Activated T-helper 2 cell treated with anti-CD3 and anti-CD28 coated beads, Interferon-gamma antibody, Interleukin-2, Interleukin-4, amounts not matched to agents 10 μg/mL and 5 μg/mL and 100 μg/mL, durations not matched to agents 14 hours and 24 hours and 36 hours (primary cell): ENCODE data around the gene RSPH10B. TPM values are rescaled to one million over a fixed set of nuclear protein-coding genes. Genes with fewer than 3 reads are reported as not detected.
"Not testable (repeated sequence)": the region's sequence is repeated elsewhere in the genome, so short reads cannot be mapped to it uniquely, and the experiment has no call there.

Source experiments
- DNase-seq: peaks from one replicate; pipeline ENCODE4 v3.0.0; 2021; ENCODE audit warnings: low spot score
- H3K27ac Mint-ChIP-seq: one replicate; pipeline ENCODE4 v1.8.0; 2021; ENCODE audit warnings: mixed read lengths
- H3K27me3 Mint-ChIP-seq: one replicate; pipeline ENCODE4 v1.8.0; 2021; ENCODE audit warnings: low read depth, mixed read lengths
- H3K36me3 Mint-ChIP-seq: one replicate; pipeline ENCODE4 v1.8.0; 2021; ENCODE audit warnings: low read depth, mixed read lengths
- H3K4me1 Mint-ChIP-seq: one replicate; pipeline ENCODE4 v1.8.0; 2021; ENCODE audit warnings: low read depth, mixed read lengths
- H3K4me3 Mint-ChIP-seq: one replicate; pipeline ENCODE4 v1.8.0; 2021; ENCODE audit warnings: low read depth, mild to moderate bottlenecking, moderate library complexity, mixed read lengths
- H3K9me3 Mint-ChIP-seq: one replicate; pipeline ENCODE4 v1.8.0; 2021; ENCODE audit warnings: mixed read lengths
- intact Hi-C: fragments of 100-400 bp; cut with micrococcal nuclease; formaldehyde crosslinking; loops from one replicate; pipeline ENCODE4 v1.15.1; 2023
- total RNA-seq: library from RNA; stranded (reverse); gene quantifications from 2 replicates; pipeline ENCODE4 v1.2.3, GENCODE V29; 2022

RSPH10B gene
- total RNA-seq, 1 donor from 2014 or later: 0.59 TPM

GRCh38 chr7:5979680-5980314 is 9.3 kb upstream of the RSPH10B start:
- H3K4me3 Mint-ChIP-seq, H3K27me3 Mint-ChIP-seq, H3K9me3 Mint-ChIP-seq, H3K27ac Mint-ChIP-seq, DNase-seq, H3K4me1 Mint-ChIP-seq, intact Hi-C loops: not testable (repeated sequence)
- peaks cover 21% of the 10 kb centered on the region for H3K36me3 Mint-ChIP-seq

- H3K9me3 Mint-ChIP-seq, H3K4me1 Mint-ChIP-seq, H3K27me3 Mint-ChIP-seq, H3K4me3 Mint-ChIP-seq, DNase-seq, H3K36me3 Mint-ChIP-seq, H3K27ac Mint-ChIP-seq, intact Hi-C loops: not testable (repeated sequence)
These were observed 3.1 kb upstream of the RSPH10B start for GRCh38 chr7:5973580-5973979.

- H3K36me3 Mint-ChIP-seq, intact Hi-C loops, H3K9me3 Mint-ChIP-seq, H3K27me3 Mint-ChIP-seq, DNase-seq, H3K4me1 Mint-ChIP-seq, H3K4me3 Mint-ChIP-seq, H3K27ac Mint-ChIP-seq: not testable (repeated sequence)
These were observed 6.7 kb downstream of the RSPH10B start for GRCh38 chr7:5963810-5964209.

GRCh38 chr7:5963205-5963604 is 7.3 kb downstream of the RSPH10B start:
- H3K9me3 Mint-ChIP-seq, H3K4me3 Mint-ChIP-seq, H3K36me3 Mint-ChIP-seq, DNase-seq, H3K27ac Mint-ChIP-seq, H3K27me3 Mint-ChIP-seq, H3K4me1 Mint-ChIP-seq, intact Hi-C loops: not testable (repeated sequence)

- H3K9me3 Mint-ChIP-seq, H3K36me3 Mint-ChIP-seq, H3K27ac Mint-ChIP-seq, H3K4me3 Mint-ChIP-seq, H3K27me3 Mint-ChIP-seq, H3K4me1 Mint-ChIP-seq, DNase-seq, intact Hi-C loops: not testable (repeated sequence)
These were observed 35.5 kb downstream of the RSPH10B start for GRCh38 chr7:5934945-5935450.

- H3K4me3 Mint-ChIP-seq, H3K27ac Mint-ChIP-seq, H3K9me3 Mint-ChIP-seq, H3K36me3 Mint-ChIP-seq, H3K27me3 Mint-ChIP-seq, intact Hi-C loops, DNase-seq, H3K4me1 Mint-ChIP-seq: not testable (repeated sequence)
These were observed 38.4 kb downstream of the RSPH10B start for GRCh38 chr7:5931905-5932644.

GRCh38 chr7:5931250-5931649 is 39.2 kb downstream of the RSPH10B start:
- intact Hi-C loops, H3K27ac Mint-ChIP-seq, DNase-seq, H3K36me3 Mint-ChIP-seq, H3K4me3 Mint-ChIP-seq, H3K9me3 Mint-ChIP-seq, H3K4me1 Mint-ChIP-seq, H3K27me3 Mint-ChIP-seq: not testable (repeated sequence)

- H3K4me3 Mint-ChIP-seq, H3K36me3 Mint-ChIP-seq: not testable (repeated sequence)
These were observed 40.2 kb downstream of the RSPH10B start for GRCh38 chr7:5930290-5930689.

GRCh38 chr7:5926263-5926870 is 44.1 kb downstream of the RSPH10B start:
- intact Hi-C loops, H3K27ac Mint-ChIP-seq, H3K9me3 Mint-ChIP-seq, DNase-seq, H3K27me3 Mint-ChIP-seq, H3K4me3 Mint-ChIP-seq, H3K4me1 Mint-ChIP-seq, H3K36me3 Mint-ChIP-seq: not testable (repeated sequence)

More at GRCh38 chr7:5930290-5930689, 40.2 kb downstream of the RSPH10B start:
- DNase-seq, H3K9me3 Mint-ChIP-seq, intact Hi-C loops, H3K27ac Mint-ChIP-seq, H3K27me3 Mint-ChIP-seq, H3K4me1 Mint-ChIP-seq: not testable (repeated sequence)

GRCh38 chr7:5924630-5925029 is 45.9 kb downstream of the RSPH10B start:
- intact Hi-C loops, H3K4me1 Mint-ChIP-seq, H3K36me3 Mint-ChIP-seq, DNase-seq, H3K9me3 Mint-ChIP-seq, H3K4me3 Mint-ChIP-seq, H3K27me3 Mint-ChIP-seq, H3K27ac Mint-ChIP-seq: not testable (repeated sequence)

- H3K36me3 Mint-ChIP-seq, H3K27me3 Mint-ChIP-seq, intact Hi-C loops, H3K4me1 Mint-ChIP-seq, H3K9me3 Mint-ChIP-seq, DNase-seq, H3K4me3 Mint-ChIP-seq, H3K27ac Mint-ChIP-seq: not testable (repeated sequence)
These were observed 46.3 kb downstream of the RSPH10B start for GRCh38 chr7:5924180-5924579.

- H3K9me3 Mint-ChIP-seq, intact Hi-C loops, DNase-seq, H3K27me3 Mint-ChIP-seq, H3K27ac Mint-ChIP-seq, H3K36me3 Mint-ChIP-seq, H3K4me3 Mint-ChIP-seq, H3K4me1 Mint-ChIP-seq: not testable (repeated sequence)
These were observed 54.0 kb downstream of the RSPH10B start for GRCh38 chr7:5916529-5916928.

- H3K27me3 Mint-ChIP-seq, H3K4me1 Mint-ChIP-seq, H3K4me3 Mint-ChIP-seq, H3K9me3 Mint-ChIP-seq, intact Hi-C loops, DNase-seq, H3K27ac Mint-ChIP-seq: not testable (repeated sequence)
- H3K36me3 Mint-ChIP-seq: peaks cover 15% of the 10 kb centered on the region
These were observed 61.7 kb downstream of the RSPH10B start for GRCh38 chr7:5908835-5909234.
